Hematopoietic multipotent progenitor cell treated with erythropoietin and hydrocortisone succinate and interleukin-3 and kit ligand, for 4 days (in vitro differentiated cells): ENCODE measurements around the gene SLC2A1.

ENCODE experiments used
- DNase-seq: peaks from one replicate; pipeline ENCODE4 v3.0.0-alpha.2; 2015

The SLC2A1 gene

DNA sequence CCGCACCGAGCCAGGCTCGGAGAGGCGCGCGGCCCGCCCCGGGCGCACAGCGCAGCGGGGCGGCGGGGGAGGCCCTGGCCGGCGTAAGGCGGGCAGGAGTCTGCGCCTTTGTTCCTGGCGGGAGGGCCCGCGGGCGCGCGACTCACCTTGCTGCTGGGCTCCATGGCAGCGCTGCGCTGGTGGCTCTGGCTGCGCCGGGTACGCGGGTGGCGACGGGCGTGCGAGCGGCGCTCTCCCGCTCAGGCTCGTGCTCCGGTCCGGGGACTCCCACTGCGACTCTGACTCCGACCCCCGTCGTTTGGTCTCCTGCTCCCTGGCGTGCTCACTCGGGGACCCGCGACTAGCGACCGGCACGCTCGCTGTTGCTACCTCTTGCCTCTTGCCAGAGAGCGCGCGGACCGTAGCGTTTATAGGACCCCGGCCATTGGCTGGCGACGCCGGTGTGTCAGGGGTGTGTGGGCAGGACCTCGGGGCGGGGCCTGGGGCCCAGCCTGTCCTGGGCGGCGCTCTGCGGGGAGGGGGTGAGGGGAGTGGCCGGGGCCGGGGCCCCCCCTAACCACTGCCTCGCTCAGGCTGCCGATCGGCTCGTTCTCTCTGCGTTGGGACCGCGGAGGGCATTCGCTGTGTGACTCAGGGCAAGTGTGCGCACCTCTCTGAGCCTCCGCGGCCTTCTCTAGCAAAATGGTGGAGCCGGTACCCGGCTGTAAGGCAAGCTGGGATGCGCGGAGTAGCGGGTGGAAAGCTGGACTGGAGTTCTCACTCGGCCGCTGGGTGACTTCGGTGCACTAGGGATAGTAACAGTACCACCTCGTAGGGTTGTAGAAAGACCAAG, at the start of gene SLC2A1:
Gene SLC2A1 (minus strand): TSS at position 381 of the 832 bp plus-strand sequence. CDS start 217 bp downstream, at position 164.
- DNase-seq, result peak; percentile 97

GRCh38 chr1:43007377-43008114, 48.9 kb upstream of the SLC2A1 start:
- DNase-seq, result no peak

- DNase-seq, result peak; percentile 13
These were observed 47.0 kb upstream of the SLC2A1 start for GRCh38 chr1:43005460-43006361.

- no peak for DNase-seq
These were observed 46.2 kb upstream of the SLC2A1 start for GRCh38 chr1:43004587-43005459.

GRCh38 chr1:43002766-43003165, 44.1 kb upstream of the SLC2A1 start:
- DNase-seq, result peak; percentile 16

DNA sequence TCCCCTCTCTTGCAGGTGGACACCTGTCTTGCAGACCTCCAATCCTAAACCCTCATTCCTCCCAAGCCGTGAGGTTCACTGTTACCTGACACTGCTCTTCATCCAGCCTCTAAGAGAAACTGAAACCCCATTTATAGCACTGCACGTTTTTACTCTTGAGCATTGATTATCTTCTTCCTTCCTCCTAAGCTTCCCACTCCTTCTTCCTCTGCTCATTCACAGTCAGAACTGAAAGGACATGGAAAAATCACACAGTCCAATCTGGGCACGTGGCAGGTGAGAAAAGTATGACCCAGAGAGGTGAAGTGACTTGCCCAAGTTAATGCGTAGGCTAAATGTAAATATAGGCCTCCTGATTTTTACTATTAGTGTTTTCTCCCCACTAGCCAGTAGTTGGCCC, 43.4 kb upstream of the SLC2A1 start:
- no peak for DNase-seq

GRCh38 chr1:43001434-43001833, 42.8 kb upstream of the SLC2A1 start:
- DNase-seq, result no peak

DNA sequence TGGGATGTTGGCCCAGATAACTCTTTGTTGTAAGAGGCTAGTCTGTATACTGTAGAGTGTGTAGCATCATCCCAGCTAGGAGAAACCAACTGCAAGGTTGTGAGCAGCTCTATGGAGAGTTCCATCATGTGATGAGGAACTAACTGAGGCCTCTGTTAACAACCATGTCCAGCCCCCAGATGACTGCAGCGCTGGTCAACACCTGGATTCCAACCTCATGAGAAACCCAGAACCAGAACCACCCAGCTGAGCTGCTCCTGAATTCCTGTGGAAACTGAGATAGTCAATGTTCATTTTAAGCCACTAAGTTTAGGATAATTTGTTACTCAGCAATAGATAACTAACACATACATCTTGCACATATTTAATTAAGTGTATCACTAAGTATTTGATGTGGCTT, 41.6 kb upstream of the SLC2A1 start:
- DNase-seq, result no peak

DNA sequence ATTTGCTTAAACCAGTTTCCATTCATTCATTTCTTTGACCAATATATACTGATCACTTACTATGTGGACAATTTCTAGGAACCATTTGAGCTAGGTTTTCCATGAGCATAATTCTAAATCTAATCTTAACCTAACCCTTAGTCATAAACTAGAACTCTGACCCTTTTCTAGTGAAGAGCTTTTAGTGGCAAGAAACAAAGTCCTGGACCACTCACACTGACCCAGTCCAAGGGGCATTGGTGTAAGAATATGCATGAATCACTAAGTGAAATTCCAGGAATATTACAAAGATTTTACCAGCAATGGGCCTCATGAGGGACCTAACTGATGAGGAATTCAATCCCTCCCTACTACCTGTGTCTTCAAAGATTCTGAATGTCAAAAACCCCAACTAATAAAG, 40.6 kb upstream of the SLC2A1 start:
- no peak for DNase-seq

- DNase-seq, result no peak
These were observed 39.7 kb upstream of the SLC2A1 start for GRCh38 chr1:42998386-42998785.

DNA sequence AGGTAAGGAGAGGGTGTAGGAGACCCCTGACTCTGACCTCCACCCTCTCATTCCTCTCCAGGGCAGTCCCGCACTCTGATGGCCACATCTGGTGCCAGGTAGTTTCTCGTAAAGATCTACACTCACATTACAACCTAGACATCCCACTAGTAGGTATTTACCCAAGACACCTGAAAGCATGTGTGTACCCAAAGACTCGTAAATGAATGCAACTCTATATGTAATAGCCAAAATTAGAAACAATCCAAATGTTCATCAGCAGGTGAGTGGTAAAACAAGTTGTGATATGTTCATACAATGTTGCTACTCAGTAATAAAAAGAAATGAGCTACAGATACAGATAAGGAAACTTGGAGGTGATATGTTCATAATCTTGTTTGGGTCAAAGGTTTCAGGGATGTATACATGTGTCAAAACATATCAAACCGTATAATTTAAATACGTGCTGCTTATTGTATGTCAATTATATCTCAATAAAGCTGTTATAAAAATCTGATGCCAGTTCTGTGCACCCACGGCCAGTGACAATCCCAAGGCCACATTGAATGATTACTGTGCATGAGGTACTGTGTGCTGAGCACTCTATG, 37.8 kb upstream of the SLC2A1 start:
- no peak for DNase-seq

DNA sequence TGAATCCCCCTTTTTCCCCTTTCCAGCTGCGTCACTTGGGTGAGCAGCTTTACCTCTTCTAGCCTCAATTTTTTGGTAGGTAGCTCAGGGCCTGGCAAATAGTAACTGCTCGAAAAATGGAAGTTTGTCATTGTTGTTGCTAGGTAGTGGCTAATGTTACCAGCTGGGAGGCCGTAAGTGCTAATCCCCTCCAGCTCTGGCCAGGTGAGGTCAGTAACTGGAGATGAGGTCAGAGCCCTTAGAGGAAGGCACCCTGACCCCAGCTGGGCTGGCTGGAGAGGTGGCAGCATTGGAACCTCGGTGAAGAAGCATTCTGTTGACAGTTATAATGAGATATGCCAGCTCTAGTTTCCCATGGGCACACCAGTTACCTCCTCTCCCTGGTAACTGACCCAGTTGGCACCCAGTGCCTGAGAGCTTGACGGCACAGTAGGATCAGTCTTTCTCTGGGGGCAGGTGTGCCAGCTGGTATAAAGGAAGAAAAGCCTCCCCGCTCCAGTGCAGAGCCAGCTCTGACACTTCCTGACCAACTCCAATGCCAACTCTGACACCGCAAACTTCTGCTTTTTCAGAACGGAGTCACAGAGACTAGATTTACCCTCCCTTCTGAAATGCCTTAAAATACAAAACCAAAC, 35.0 kb upstream of the SLC2A1 start:
- DNase-seq, result peak; percentile 90

GRCh38 chr1:42992054-42992571, 33.4 kb upstream of the SLC2A1 start:
- no peak for DNase-seq

DNA sequence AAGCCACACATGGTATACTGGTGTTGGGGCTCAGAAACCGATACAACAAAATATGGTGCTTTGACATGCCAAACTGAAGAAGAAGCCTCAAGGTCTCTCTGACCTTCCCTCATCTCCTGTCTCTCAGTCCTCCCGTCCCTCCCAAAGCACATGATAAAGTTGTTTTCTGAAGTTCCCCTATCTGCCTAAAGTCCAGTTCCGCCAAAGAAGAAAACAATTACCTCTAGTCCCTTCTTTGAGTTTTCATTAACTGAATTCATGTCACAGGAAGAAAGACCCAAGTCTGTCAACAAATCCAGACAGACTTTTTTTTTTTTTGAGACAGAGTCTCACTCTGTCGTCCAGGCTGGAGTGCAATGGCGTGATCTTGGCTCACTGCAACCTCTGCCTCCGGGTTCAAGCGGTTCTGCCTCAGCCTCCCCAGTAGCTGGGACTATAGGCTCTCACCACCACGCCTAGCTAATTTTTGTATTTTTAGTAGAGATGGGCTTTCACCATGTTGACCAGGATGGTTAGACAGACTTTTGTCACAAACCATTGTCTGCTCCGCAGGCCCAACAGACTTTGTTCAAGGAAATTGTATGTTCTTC, 32.2 kb upstream of the SLC2A1 start:
- DNase-seq, result no peak

- DNase-seq, result no peak
These were observed 25.0 kb upstream of the SLC2A1 start for GRCh38 chr1:42983693-42984092.

GRCh38 chr1:42983253-42983652, 24.6 kb upstream of the SLC2A1 start:
- DNase-seq, result no peak

DNA sequence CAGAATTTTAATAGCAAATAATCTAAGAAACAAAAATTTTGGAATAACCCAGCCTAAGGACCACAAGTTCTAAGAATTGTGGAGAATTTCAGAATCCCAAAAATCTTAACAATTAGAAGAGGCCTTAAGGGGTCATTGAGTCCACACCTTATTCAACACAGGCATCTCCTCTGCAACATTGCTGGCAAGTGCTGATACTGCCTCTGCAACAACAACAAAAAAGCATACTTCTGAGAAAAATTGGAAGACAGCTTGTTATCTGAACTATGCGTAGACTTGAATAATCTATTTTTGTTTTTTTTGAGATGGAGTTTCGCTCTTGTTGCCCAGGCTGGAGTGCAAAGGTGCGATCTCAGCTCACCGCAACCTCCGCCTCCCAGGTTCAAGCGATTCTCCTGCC, 24.0 kb upstream of the SLC2A1 start:
- DNase-seq, result no peak

GRCh38 chr1:42981871-42982270, 23.2 kb upstream of the SLC2A1 start:
- DNase-seq, result no peak

- DNase-seq, result no peak
These were observed 22.7 kb upstream of the SLC2A1 start for GRCh38 chr1:42981255-42981805.
